Glutamatergic neuron (in vitro differentiated cells): ENCODE results near the gene RDH11. TPM values are rescaled to one million over a fixed set of nuclear protein-coding genes. Genes with fewer than 3 reads are reported as not detected.

ENCODE experiments used
- DNase-seq: peaks from one replicate; pipeline ENCODE4 v3.0.0; 2022
- H3K27ac Mint-ChIP-seq: one replicate; pipeline ENCODE4 v1.8.0; 2020; ENCODE audit warnings: mild to moderate bottlenecking, mixed read lengths, inconsistent platforms; ENCODE audit not compliant: unreplicated experiment
- H3K27me3 Mint-ChIP-seq: one replicate; pipeline ENCODE4 v1.8.0; 2020; ENCODE audit warnings: mild to moderate bottlenecking, moderate library complexity, mixed read lengths, inconsistent platforms; ENCODE audit not compliant: unreplicated experiment
- H3K36me3 Mint-ChIP-seq: one replicate; pipeline ENCODE4 v1.8.0; 2020; ENCODE audit warnings: mild to moderate bottlenecking, mixed read lengths, inconsistent platforms; ENCODE audit not compliant: unreplicated experiment
- H3K4me1 Mint-ChIP-seq: one replicate; pipeline ENCODE4 v1.8.0; 2020; ENCODE audit warnings: mild to moderate bottlenecking, low read depth, mixed read lengths, inconsistent platforms; ENCODE audit not compliant: unreplicated experiment
- H3K4me3 Mint-ChIP-seq: one replicate; pipeline ENCODE4 v1.8.0; 2020; ENCODE audit warnings: mild to moderate bottlenecking, mixed read lengths, inconsistent platforms; ENCODE audit not compliant: unreplicated experiment
- H3K9me3 Mint-ChIP-seq: one replicate; pipeline ENCODE4 v1.8.0; 2020; ENCODE audit warnings: mild to moderate bottlenecking, moderate library complexity, mixed read lengths, inconsistent platforms; ENCODE audit not compliant: unreplicated experiment
- total RNA-seq: library from RNA; stranded (reverse); fragmentation: NEBNext Ultra II Directional; extraction: Animal tissue kit (Norgen Biotek cat#: 25700); gene quantifications from one replicate; pipeline ENCODE4 v1.2.1, GENCODE V29; 2021; ENCODE audit not compliant: unreplicated experiment
- TF ChIP-seq, protein P1 (sequence below): fragments of 200-600 bp; sonication (generic); IDR thresholded peaks from one replicate; pipeline ENCODE4 v1.5.0; 2021; ENCODE audit not compliant: partially characterized antibody, unreplicated experiment

Gene RDH11
- total RNA-seq, 1 donor from 2014 or later = 94.7 TPM

DNA sequence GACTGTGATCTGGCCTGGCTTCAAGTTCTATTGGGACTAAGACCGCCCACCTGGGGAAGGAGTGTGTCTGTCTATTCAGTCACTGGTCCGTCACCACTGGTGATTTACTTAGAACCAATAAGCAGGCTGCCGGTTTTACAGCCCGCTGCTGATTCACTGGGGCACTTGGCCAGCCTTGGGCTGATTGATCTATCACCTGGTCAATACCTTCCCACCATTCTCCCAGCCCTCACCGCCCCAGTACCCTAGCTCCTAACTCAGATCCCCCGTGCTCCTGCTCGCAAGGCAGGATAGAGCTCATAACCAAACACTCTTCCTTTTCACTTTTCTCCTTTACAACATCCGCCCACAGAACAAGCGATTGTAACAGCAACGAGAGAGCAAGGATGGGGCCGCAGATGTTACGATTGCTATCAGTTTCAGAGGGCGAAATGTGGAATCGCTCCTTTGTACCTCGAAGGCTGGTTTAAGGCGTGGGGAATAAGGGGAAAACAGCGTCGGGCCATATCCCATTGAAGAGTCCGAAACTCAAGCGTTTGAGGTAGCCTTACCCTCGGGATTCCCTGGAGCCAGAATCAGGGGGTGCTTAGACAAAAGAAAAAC is 672 bp downstream of the RDH11 start:
- peak; percentile 65 for DNase-seq
- Mint-ChIP-seq H3K9me3 (peaks cover 8% of the 10 kb centered on the region), H3K27ac (peak overlapping the region; percentile 96), H3K4me3 (peak overlapping the region; percentile 96), H3K36me3 (no peaks in the 10 kb centered on the region), H3K4me1 (peaks cover 9% of the 10 kb centered on the region), H3K27me3 (no peaks in the 10 kb centered on the region)
- TF ChIP-seq, protein P1, sequence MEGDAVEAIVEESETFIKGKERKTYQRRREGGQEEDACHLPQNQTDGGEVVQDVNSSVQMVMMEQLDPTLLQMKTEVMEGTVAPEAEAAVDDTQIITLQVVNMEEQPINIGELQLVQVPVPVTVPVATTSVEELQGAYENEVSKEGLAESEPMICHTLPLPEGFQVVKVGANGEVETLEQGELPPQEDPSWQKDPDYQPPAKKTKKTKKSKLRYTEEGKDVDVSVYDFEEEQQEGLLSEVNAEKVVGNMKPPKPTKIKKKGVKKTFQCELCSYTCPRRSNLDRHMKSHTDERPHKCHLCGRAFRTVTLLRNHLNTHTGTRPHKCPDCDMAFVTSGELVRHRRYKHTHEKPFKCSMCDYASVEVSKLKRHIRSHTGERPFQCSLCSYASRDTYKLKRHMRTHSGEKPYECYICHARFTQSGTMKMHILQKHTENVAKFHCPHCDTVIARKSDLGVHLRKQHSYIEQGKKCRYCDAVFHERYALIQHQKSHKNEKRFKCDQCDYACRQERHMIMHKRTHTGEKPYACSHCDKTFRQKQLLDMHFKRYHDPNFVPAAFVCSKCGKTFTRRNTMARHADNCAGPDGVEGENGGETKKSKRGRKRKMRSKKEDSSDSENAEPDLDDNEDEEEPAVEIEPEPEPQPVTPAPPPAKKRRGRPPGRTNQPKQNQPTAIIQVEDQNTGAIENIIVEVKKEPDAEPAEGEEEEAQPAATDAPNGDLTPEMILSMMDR = no peak

DNA sequence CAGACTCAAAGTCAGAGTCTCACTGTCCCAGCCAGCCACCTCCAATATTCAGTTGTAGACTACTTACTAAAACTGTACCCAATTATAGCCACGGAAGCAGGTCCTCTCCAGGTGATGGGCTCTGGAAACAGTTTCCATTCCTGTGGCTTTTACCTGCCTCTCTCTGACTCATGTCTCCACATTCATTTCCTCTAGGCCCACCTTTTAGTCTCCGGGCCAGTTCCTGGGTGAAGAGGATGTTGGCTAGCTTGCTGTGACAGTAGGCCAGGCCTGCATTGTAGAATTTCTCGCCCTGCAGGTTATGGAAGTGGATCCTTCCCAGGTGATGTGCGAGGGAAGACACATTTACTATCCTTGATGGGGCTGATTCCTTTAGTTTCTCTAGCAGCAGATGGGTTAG is 5.6 kb downstream of the RDH11 start:
- Mint-ChIP-seq H3K27ac (no peak overlapping the region), H3K9me3 (peaks cover 5% of the 10 kb centered on the region), H3K4me3 (no peak overlapping the region), H3K36me3 (no peaks in the 10 kb centered on the region), H3K4me1 (peaks cover 9% of the 10 kb centered on the region), H3K27me3 (no peaks in the 10 kb centered on the region)
- DNase-seq = no peak
- TF ChIP-seq, protein P1 = no peak

DNA sequence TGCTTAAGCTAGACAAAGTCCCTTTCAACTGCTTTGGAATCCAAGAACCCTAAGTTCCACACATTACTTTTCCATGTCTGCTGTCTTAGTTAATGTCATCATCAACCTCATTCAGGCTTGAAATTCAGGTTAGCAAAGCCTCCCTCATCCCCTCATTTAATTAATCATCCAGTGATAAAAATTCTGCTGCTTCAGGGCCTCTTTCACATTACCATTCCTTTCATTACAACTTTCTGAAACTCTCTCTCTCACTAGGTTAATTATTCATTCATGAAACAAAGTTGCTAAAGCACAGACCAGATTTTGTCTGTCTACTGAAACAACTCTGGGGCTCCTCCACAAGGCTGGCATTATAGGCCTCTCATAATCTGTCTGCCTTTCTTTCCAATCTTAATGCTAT is 11.7 kb downstream of the RDH11 start:
- no peaks in the 10 kb centered on the region for H3K36me3 Mint-ChIP-seq
- no peaks in the 10 kb centered on the region for H3K27me3 Mint-ChIP-seq
- TF ChIP-seq, protein P1 = no peak
- H3K4me3 Mint-ChIP-seq = no peak overlapping the region
- DNase-seq = no peak
- no peaks in the 10 kb centered on the region for H3K4me1 Mint-ChIP-seq
- no peaks in the 10 kb centered on the region for H3K9me3 Mint-ChIP-seq
- no peak overlapping the region for H3K27ac Mint-ChIP-seq

DNA sequence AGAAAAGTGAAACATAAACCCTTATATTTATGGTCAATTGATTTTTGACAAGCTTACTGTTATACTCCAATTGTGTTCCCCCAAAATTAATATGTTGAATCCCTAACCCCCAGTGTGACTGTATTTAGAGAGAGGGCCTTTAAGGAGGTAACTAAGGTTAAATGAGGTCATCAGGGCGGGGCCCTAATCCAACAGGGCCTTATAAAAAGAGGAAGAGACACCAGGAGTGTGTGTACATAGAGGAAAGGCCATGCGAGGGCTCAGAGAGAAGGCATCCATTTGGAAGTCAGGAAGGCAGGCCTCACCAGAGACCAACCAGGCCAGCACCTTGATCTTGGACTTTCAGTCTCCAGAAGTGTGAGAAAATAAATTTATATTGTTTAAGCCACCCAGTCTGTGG is 14.6 kb downstream of the RDH11 start:
- no peak overlapping the region for H3K4me3 Mint-ChIP-seq
- H3K9me3 Mint-ChIP-seq = no peaks in the 10 kb centered on the region
- no peak overlapping the region for H3K27ac Mint-ChIP-seq
- H3K27me3 Mint-ChIP-seq = no peaks in the 10 kb centered on the region
- TF ChIP-seq, protein P1 = no peak
- no peak for DNase-seq
- no peaks in the 10 kb centered on the region for H3K36me3 Mint-ChIP-seq
- no peaks in the 10 kb centered on the region for H3K4me1 Mint-ChIP-seq

DNA sequence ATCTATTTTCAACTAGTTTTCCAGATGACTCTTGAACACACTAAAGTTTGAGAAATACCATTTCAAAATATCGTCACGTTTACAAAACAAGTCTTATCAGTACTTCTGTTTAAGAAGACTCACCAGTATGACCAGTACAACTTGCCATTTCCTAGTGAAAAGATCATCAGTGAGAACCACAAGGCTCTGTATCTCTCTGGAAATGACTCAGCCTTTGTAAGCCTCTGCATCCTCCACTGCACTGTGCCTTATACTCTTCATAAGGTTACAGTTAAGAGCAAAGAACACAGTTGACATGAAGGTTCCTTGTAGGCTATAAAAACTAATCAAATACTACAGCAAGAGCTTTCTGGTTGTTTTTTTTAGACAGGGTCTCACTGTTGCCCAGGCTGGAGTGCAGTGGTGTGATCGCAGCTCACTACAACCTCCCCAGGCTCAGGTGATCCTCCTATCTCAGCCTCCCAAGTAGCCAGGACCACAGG is 15.4 kb downstream of the RDH11 start:
- H3K27me3 Mint-ChIP-seq = peaks cover 4% of the 10 kb centered on the region
- DNase-seq = no peak
- H3K36me3 Mint-ChIP-seq = no peaks in the 10 kb centered on the region
- no peak overlapping the region for H3K27ac Mint-ChIP-seq
- H3K9me3 Mint-ChIP-seq = peaks cover 2% of the 10 kb centered on the region
- H3K4me1 Mint-ChIP-seq = peaks cover 3% of the 10 kb centered on the region
- TF ChIP-seq, protein P1 = no peak
- no peak overlapping the region for H3K4me3 Mint-ChIP-seq
